ENCODE measurements around the gene AGBL1. TPM values are rescaled to one million over a fixed set of nuclear protein-coding genes. Genes with fewer than 3 reads are reported as not detected.

AGBL1 gene
- total RNA-seq: not detected in 2 replicates

DNA sequence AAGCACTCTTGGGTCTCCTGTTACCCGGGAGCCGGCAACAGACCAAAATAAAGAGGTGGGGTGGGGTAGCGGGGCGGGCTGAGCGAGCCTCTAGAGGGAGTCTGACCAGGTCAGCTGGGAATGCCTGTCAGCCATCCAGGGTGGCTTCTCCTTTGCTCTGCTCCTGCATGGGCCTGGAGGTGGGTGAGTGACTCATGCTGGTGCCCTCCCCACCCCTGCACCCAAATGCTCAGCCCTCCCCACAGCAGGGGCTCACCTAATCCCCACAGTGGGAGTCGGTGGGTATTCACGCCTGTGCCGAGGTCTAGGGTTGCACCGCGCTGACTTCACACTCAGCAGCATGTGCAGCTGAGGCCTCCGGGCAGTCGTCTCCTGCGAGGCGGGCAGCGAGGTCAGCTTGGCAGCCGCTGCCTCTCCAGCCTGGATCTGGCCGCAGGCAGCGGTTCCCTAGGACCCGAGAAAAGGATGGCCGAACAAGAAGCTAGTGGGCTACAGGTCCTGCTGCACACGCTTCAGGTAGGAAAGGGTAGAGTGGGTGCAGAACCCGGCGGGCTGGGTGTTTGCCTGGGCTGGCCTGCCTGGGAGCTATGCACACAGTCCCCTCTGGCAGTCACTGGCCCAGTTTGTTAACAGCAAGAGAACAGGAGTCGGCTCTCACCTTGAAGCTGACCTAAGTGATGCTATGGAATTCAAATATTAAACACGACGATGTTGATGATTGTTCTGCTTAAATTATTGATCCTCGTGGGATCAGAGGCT lies at the start of gene AGBL1:
Gene AGBL1, plus strand, starts transcription at position 364 of the 759 bp plus-strand sequence.

Small RNA genes within 50 kb of the gene (small RNA-seq; reads per million reads assigned to genes)
- gene RF00284: not detected
- gene RNA5SP400: not detected
